ENCODE measurements around the gene MMD2. TPM values are rescaled to one million over a fixed set of nuclear protein-coding genes. Genes with fewer than 3 reads are reported as not detected.

Gene MMD2
- polyA plus RNA-seq, 2 of the 4 experiments (the other 2 are of a cell fraction), result not detected

- DNase-seq (ENCODE audit: low read depth in 1 of 2, low spot score in 1 of 2) (peak in 1 of 2 experiments; percentile 30), ATAC-seq (peak; percentile 46 to 62; a peak in 5 of 6 replicates), FAIRE-seq (no peak)
- no peak overlapping the region for H3K4me3 ChIP-seq
- H3K9me3 ChIP-seq, result no peaks in the 10 kb centered on the region
- TF ChIP-seq ZSCAN20 (CRISPR knock-in tag; IDR thresholded peaks at IDR 0.05), result no peak
- no peak for TF ChIP-seq POLR2A (IDR thresholded peaks at IDR 0.05; ENCODE audit: low read length)
- TF ChIP-seq RFX5 (IDR thresholded peaks at IDR 0.05), result peak; percentile 86
- TF ChIP-seq NR3C1 (IDR thresholded peaks at IDR 0.05), result no peak
- no peak for TF ChIP-seq KDM1A (IDR thresholded peaks at IDR 0.05; ENCODE audit: low read depth)
- TF ChIP-seq ZNF302 (CRISPR knock-in tag; IDR thresholded peaks at IDR 0.05), result no peak
- no peak for TF ChIP-seq E2F6 (IDR thresholded peaks at IDR 0.05; ENCODE audit: borderline replicate concordance, low read depth)
- TF ChIP-seq EHF (CRISPR knock-in tag; IDR thresholded peaks at IDR 0.05), result no peak
- ChIA-PET POLR2A (no interaction called here), CTCF (no interaction called here)
- 56% methylated on average over 12 of the region's 12 CpGs for WGBS (ENCODE audit: missing lambda C conversion rate)
- H3K4me1 ChIP-seq, result no peaks in the 10 kb centered on the region
- no peak overlapping the region for H3K27ac ChIP-seq
- H3K4me2 ChIP-seq, result no peak overlapping the region
Observed at GRCh38 chr7:4931943-4932342, 27.0 kb downstream of the MMD2 start.

- ChIA-PET POLR2A (no interaction called here), CTCF (no interaction called here)
- Histone ChIP-seq H3K9me3 (no peaks in the 10 kb centered on the region), H3K4me1 (no peaks in the 10 kb centered on the region), H3K4me2 (no peak overlapping the region), H3K4me3 (no peak overlapping the region), H3K27ac (no peak overlapping the region)
- WGBS (ENCODE audit: missing lambda C conversion rate), result 53% methylated on average over 6 of the region's 8 CpGs
- ATAC-seq (no peak), FAIRE-seq (no peak), DNase-seq (ENCODE audit: low read depth in 1 of 2, low spot score in 1 of 2) (no peak)
- no peak for TF ChIP-seq MAZ (IDR thresholded peaks at IDR 0.05; ENCODE audit: borderline replicate concordance, low read depth, low read length)
- TF ChIP-seq EHMT2 (IDR thresholded peaks at IDR 0.05; ENCODE audit: low read depth), result no peak
- no peak for TF ChIP-seq PHF8 (IDR thresholded peaks at IDR 0.05; ENCODE audit: borderline replicate concordance, low read depth)
- no peak for TF ChIP-seq BCL3 (IDR thresholded peaks at IDR 0.05)
- peak; percentile 37; the same call in 1 of the 2 replicates for TF ChIP-seq USF2 (IDR thresholded peaks at IDR 0.05)
- TF ChIP-seq FOSB (CRISPR knock-in tag; IDR thresholded peaks at IDR 0.05), result no peak
- no peak for TF ChIP-seq CTCF (IDR thresholded peaks at IDR 0.05)
- TF ChIP-seq NPAS2 (CRISPR knock-in tag; IDR thresholded peaks at IDR 0.05; ENCODE audit: borderline replicate concordance), result no peak
- no peak for TF ChIP-seq POLR2A (IDR thresholded peaks at IDR 0.05; ENCODE audit: low read length)
Observed at GRCh38 chr7:4929005-4929404, 30.0 kb downstream of the MMD2 start.

GRCh38 chr7:4928445-4928844 lies 30.5 kb downstream of the MMD2 start:
- DNase-seq (ENCODE audit: low read depth in 1 of 2, low spot score in 1 of 2) (no peak), FAIRE-seq (no peak), ATAC-seq (peak in 1 of 2 experiments; percentile 19; a peak in 2 of 6 replicates)
- no peak for TF ChIP-seq ATOH8 (CRISPR knock-in tag; IDR thresholded peaks at IDR 0.05; ENCODE audit: low read depth)
- no peak for TF ChIP-seq ELK1 (IDR thresholded peaks at IDR 0.05; ENCODE audit: low read depth, low read length)
- no peak for TF ChIP-seq CBX2 (IDR thresholded peaks at IDR 0.05; ENCODE audit: borderline replicate concordance, low read depth)
- no peak for TF ChIP-seq ZC3H11A (IDR thresholded peaks at IDR 0.05)
- no peak for TF ChIP-seq FOSL2 (IDR thresholded peaks at IDR 0.05)
- TF ChIP-seq FOSL2 (CRISPR knock-in tag; IDR thresholded peaks at IDR 0.05), result no peak
- no peak for TF ChIP-seq SREBF2 (IDR thresholded peaks at IDR 0.05)
- TF ChIP-seq E2F6 (IDR thresholded peaks at IDR 0.05; ENCODE audit: borderline replicate concordance, low read depth), result no peak
- no peak for TF ChIP-seq CTCF (IDR thresholded peaks at IDR 0.05)
- POLR2A ChIA-PET, result no interaction called here
- Histone ChIP-seq H3K4me1 (no peaks in the 10 kb centered on the region), H3K9me3 (no peaks in the 10 kb centered on the region), H3K27ac (no peak overlapping the region), H3K4me3 (no peak overlapping the region), H3K4me2 (no peak overlapping the region)
- CTCF ChIA-PET, result interaction anchor here (1.1 kb wide), 1 partner anchor 12 kb away, joined by 3 read pairs; no protein-coding TSS in a partner anchor
- 21% methylated on average over 2 of the region's 2 CpGs for WGBS (ENCODE audit: missing lambda C conversion rate)

Measured in A549 (cell line).